ENCODE results near the gene DAGLA.

DAGLA gene

DNA sequence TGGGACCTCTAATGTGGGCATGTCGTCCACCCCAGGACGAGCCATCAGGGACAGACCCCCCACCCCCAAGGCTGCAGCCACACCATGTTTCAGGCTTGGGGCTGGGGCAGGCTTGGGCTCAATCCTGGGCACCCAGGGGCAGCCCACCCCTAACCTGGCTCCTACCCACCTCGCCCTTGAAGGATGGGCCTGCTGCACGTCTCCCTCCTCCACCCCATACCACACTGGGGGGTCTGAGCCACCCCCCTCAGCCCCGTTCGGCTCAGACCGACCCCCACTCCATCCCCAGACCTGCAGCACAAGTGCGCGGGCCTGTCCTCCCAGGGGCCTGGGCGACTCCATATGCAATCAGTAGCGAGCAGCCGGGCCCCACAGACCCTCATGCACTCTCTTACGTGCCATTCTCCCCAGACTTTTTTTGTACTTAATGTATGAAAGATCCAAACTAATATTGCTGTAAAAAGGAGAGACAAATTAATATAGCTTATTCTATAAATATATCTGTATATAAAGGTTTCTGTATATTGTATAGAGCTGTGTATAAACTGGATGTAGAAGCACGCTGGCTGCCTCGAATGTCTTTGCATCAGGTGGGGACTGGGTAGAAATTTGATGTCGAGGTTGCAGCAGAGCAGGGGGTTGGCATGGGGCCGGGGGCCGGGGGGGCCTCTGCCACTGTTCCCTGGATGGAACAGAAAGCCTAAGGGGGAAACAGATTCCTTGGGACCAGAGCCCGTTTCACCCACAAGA, 66.4 kb downstream of the DAGLA start:
- no peak for DNase-seq (ENCODE audit: low read depth in 2 of 2)

GRCh38 chr11:61747192-61747966, 67.2 kb downstream of the DAGLA start:
- peak in 1 of 2 experiments; percentile 22 for DNase-seq (ENCODE audit: low read depth in 2 of 2)

GRCh38 chr11:61747967-61748285, 67.7 kb downstream of the DAGLA start:
- DNase-seq (ENCODE audit: low read depth in 2 of 2), result no peak

- DNase-seq (ENCODE audit: low read depth in 2 of 2), result no peak
These were observed 69.5 kb downstream of the DAGLA start for GRCh38 chr11:61749591-61750217.

DNA sequence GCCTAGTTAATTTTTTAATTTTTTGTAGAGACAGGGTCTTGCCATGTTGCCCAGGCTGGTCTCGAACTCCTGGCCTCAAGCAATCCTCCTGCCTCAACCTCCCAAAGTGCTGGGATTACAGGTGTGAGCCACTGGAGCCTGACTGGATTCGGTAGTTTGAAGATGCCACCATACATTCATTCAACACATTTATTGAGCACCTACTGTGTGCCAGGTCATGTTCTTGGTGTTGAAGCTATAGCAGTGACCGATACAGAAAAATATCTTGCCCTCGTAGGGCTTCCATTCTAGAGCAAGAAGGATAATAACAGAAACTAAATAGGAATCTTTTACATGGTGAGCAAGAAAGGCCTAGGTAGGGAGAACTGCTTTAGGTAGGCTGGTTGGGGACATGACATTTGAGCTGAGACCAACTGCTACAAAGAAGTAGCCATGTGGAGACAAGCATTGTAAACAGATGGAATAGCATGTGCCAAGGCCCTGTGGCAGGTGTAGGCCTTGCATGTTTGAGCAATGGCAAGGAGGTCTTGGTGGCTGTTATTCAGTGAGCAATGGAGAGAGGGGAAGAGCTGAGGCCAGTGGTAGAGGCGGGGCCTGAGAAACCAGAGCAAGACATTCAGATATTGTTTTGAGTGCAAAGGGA, 70.6 kb downstream of the DAGLA start:
- no peak for DNase-seq (ENCODE audit: low read depth in 2 of 2)

DNA sequence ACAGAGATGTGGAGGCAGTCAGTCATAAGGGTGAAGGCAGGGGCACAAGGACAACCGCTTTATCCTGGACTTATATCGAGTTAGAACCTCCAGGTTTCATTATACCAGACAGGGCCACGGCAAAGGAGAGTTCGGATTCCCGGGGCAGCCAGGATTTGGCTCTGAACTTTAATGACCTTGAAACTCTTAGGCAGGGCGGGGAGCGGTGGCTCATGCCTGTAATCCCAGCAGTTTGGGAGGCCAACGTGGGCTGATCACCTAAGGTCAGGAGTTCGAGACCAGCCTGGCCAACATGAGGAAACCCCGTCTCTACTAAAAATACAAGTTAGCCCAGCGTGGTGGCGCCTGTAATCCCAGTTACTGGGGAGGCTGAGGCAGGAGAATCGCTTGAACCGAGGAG, 71.2 kb downstream of the DAGLA start:
- DNase-seq (ENCODE audit: low read depth in 2 of 2), result no peak

- DNase-seq (ENCODE audit: low read depth in 2 of 2), result peak; percentile 9 to 49
These were observed 72.1 kb downstream of the DAGLA start, which contains the start of gene MYRF for GRCh38 chr11:61752117-61752924. Gene MYRF, plus strand, starts transcription at chr11:61752636. Its CDS starts 109 bp downstream, at chr11:61752745.

- no peak for DNase-seq (ENCODE audit: low read depth in 2 of 2)
These were observed 72.8 kb downstream of the DAGLA start for GRCh38 chr11:61752925-61753521.

GRCh38 chr11:61753672-61754071, 73.5 kb downstream of the DAGLA start:
- no peak for DNase-seq (ENCODE audit: low read depth in 2 of 2)

GRCh38 chr11:61754534-61755482, 74.6 kb downstream of the DAGLA start:
- DNase-seq (ENCODE audit: low read depth in 2 of 2), result no peak

- no peak for DNase-seq (ENCODE audit: low read depth in 2 of 2)
These were observed 75.9 kb downstream of the DAGLA start for GRCh38 chr11:61756147-61756451.

DNA sequence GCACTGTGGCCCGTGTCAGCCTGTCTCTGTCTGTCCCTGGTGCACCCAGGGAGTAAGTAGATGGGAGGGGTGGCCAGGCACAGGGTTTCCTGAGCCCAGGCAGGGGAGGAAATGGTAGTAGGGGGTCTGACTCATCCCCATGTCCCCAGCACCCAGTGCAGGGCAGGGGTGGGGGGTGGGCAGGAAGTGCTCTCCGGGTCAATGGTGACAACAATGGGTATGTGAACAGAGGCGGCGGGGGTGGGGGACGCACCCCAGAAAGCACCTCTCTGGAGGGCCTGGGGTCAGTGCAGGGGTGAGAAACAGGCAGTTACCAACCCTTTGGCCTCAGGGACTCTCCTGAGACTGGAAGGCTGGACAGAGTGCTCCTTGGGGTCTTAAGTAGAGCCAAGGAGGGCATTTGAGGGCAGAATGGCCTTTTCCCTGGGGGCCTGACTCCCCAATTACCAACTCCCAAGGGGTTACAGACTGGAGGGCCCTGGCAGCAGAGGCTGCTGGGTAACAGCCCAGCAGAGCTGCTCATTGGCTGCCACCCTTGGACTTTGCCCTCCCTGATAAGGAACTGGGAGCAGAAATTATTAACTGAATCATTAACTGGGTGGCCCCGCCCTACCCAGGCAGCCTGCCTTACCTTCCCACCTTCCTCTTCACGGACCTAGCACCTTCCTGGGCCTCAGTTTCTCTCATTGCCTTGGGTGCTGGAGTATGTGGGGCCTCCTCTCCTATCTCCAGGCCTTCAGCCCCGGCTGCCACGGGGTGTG, 76.4 kb downstream of the DAGLA start:
- DNase-seq (ENCODE audit: low read depth in 2 of 2), result no peak

DNA sequence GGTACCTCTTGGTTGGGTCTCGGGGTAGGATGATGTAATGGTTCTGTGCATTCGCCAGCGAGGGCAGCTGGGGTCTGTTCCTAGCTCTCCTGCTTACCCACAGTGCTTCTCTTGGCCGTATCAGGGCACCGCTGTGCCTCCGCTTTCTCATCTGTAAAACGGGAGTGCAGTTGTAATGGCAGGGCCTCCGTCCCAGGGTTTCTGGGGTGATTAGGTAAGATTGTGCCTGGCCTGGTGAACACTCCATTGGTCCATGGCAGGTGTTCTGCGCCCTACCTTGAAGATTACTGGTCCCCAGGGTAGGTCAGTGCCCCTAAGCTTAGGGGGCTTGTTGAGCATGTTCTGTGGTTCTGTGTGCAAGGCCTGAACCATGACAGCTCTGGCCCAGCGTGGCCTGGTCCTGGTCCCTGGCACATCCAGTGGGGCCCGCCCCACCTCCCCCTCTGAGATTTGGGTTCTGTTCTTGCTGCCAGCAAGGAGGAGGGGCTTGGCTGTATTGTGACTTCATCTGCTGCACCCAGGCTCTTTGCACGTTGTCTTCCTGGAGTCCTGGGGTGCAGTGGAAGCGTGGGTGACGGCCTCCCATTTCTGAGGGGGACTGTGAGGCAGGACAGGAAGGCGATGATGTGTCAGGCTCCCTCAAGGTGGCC, 77.1 kb downstream of the DAGLA start:
- no peak for DNase-seq (ENCODE audit: low read depth in 2 of 2)

GRCh38 chr11:61760946-61761345, 80.8 kb downstream of the DAGLA start:
- DNase-seq (ENCODE audit: low read depth in 2 of 2), result no peak

- no peak for DNase-seq (ENCODE audit: low read depth in 2 of 2)
These were observed 81.4 kb downstream of the DAGLA start for GRCh38 chr11:61761440-61762222.

GRCh38 chr11:61762223-61762615, 82.0 kb downstream of the DAGLA start:
- no peak for DNase-seq (ENCODE audit: low read depth in 2 of 2)

GRCh38 chr11:61762798-61763197, 82.6 kb downstream of the DAGLA start:
- no peak for DNase-seq (ENCODE audit: low read depth in 2 of 2)
